Measurements from ENCODE around the gene ATP8B4.

The ATP8B4 gene

DNA sequence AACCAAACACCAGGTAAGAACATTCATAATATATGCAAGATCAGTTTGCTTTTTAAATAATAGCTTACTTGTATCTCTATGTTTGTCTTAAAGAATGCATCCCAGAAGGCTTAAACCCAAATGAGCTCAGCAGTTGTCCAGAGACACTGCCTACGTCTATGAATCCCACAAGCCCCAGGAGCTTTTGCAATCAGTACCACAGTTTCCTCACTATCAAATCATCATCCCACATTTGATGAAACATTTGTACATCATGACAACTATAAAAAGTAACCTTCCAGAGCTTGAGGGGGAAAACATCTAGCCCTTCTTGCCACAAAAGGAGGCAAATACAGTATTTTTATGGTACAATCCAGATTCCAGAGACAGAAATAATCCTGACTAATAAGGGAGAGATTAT lies 63.7 kb downstream of the ATP8B4 start:
- peak; percentile 91 for DNase-seq (ENCODE audit: low read depth)
- peak overlapping the region; percentile 55 for H3K4me3 ChIP-seq (ENCODE audit: low read depth, low read length)
- TF ChIP-seq MYC (IDR thresholded peaks at IDR 0.05; ENCODE audit: low read depth, low read length) (no peak), POLR2A (IDR thresholded peaks at IDR 0.05; ENCODE audit: extremely low read depth, insufficient read length) (no peak), CTCF (IDR thresholded peaks at IDR 0.05; ENCODE audit: low read depth, low read length) (no peak)
- TF ChIP-seq, protein P1, sequence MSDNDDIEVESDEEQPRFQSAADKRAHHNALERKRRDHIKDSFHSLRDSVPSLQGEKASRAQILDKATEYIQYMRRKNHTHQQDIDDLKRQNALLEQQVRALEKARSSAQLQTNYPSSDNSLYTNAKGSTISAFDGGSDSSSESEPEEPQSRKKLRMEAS (IDR thresholded peaks at IDR 0.05; ENCODE audit: low read depth, low read length), result no peak

GRCh38 chr15:50053055-50053856 lies 65.8 kb downstream of the ATP8B4 start:
- TF ChIP-seq CTCF (IDR thresholded peaks at IDR 0.05; ENCODE audit: low read depth, low read length), result no peak
- no peak for TF ChIP-seq MYC (IDR thresholded peaks at IDR 0.05; ENCODE audit: low read depth, low read length)
- TF ChIP-seq, protein P1 (IDR thresholded peaks at IDR 0.05; ENCODE audit: low read depth, low read length), result no peak
- no peak for TF ChIP-seq POLR2A (IDR thresholded peaks at IDR 0.05; ENCODE audit: extremely low read depth, insufficient read length)
- peak; percentile 36 for DNase-seq (ENCODE audit: low read depth)

DNA sequence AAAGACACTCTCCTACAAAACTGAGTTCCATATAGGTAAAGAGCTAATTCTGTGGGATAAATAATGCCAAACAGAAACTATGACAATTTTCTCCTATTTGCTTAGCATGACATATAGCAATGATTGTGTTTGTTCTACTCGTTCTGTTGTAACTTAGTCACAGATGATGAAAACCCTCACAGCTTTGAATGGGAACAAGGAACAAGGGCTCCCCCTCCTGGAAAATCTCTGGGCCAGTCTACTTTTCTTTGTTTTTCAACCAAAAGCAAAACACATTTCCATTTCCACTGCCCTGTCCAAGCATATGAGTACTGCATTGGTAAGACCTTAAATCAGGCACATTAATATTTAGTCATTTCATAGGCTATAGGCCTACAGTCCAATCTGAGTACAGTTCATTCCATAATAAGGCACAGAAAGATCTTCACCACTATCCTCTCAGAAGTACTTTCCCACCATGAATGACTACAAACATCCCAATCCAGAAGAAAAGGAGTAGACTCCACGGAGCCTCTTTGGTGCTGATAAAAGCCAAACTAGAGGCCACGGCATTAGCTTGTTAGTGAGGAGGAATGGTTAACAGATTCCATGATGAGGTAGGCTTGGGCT lies 67.1 kb downstream of the ATP8B4 start:
- no peak overlapping the region for H3K4me3 ChIP-seq (ENCODE audit: low read depth, low read length)
- DNase-seq (ENCODE audit: low read depth), result peak; percentile 84
- TF ChIP-seq CTCF (IDR thresholded peaks at IDR 0.05; ENCODE audit: low read depth, low read length) (peak; percentile 50), MYC (IDR thresholded peaks at IDR 0.05; ENCODE audit: low read depth, low read length) (no peak)
- TF ChIP-seq, protein P1 (IDR thresholded peaks at IDR 0.05; ENCODE audit: low read depth, low read length), result no peak

More at GRCh38 chr15:50053055-50053856, 65.8 kb downstream of the ATP8B4 start:
- H3K4me3 ChIP-seq (ENCODE audit: low read depth, low read length), result no peak overlapping the region

- DNase-seq (ENCODE audit: low read depth), result no peak
- no peak for TF ChIP-seq POLR2A (IDR thresholded peaks at IDR 0.05; ENCODE audit: extremely low read depth, insufficient read length)
- no peak for TF ChIP-seq CTCF (IDR thresholded peaks at IDR 0.05; ENCODE audit: low read depth, low read length)
- no peak for TF ChIP-seq MYC (IDR thresholded peaks at IDR 0.05; ENCODE audit: low read depth, low read length)
- TF ChIP-seq, protein P1 (IDR thresholded peaks at IDR 0.05; ENCODE audit: low read depth, low read length), result no peak
- H3K4me3 ChIP-seq (ENCODE audit: low read depth, low read length), result no peak overlapping the region
Measured at GRCh38 chr15:50050986-50051743, 67.9 kb downstream of the ATP8B4 start.

GRCh38 chr15:50049871-50050270 lies 69.2 kb downstream of the ATP8B4 start:
- no peak for DNase-seq (ENCODE audit: low read depth)
- H3K4me3 ChIP-seq (ENCODE audit: low read depth, low read length), result no peak overlapping the region
- TF ChIP-seq POLR2A (IDR thresholded peaks at IDR 0.05; ENCODE audit: extremely low read depth, insufficient read length) (no peak), MYC (IDR thresholded peaks at IDR 0.05; ENCODE audit: low read depth, low read length) (no peak), CTCF (IDR thresholded peaks at IDR 0.05; ENCODE audit: low read depth, low read length) (no peak)
- TF ChIP-seq, protein P1 (IDR thresholded peaks at IDR 0.05; ENCODE audit: low read depth, low read length), result no peak

All from NB4 (cell line).